Astrocyte (in vitro differentiated cells and primary cell): ENCODE measurements around the gene PNMA1. TPM values are rescaled to one million over a fixed set of nuclear protein-coding genes. Genes with fewer than 3 reads are reported as not detected.

Experiments used
- DNase-seq: peaks from one replicate; pipeline ENCODE4 v3.0.0-alpha.2; 2010; ENCODE audit warnings: low read depth
- FAIRE-seq: peaks from 2 replicates; lab custom pipeline; 2011; peaks lifted over from hg19 to GRCh38; lab: Jason Lieb, UNC
- H2AFZ ChIP-seq: 2 replicates; pipeline ENCODE4 v1.6.0; 2012; ENCODE audit warnings: low read depth, low read length, inconsistent platforms
- H3K27ac ChIP-seq: 2 replicates; pipeline ENCODE4 v1.5.1; 2011; ENCODE audit warnings: low read depth, low read length, inconsistent platforms
- H3K27me3 ChIP-seq: 2 replicates; pipeline ENCODE4 v1.6.0; 2011; ENCODE audit warnings: low read length, inconsistent platforms; ENCODE audit not compliant: insufficient read depth
- H3K36me3 ChIP-seq: 2 replicates; pipeline ENCODE4 v1.5.1; 2011; ENCODE audit warnings: low read length, inconsistent platforms; ENCODE audit not compliant: insufficient read depth
- H3K4me1 ChIP-seq: 2 replicates; pipeline ENCODE4 v1.5.1; 2011; ENCODE audit warnings: low read length, inconsistent platforms; ENCODE audit not compliant: insufficient read depth
- H3K4me2 ChIP-seq: 2 replicates; pipeline ENCODE4 v1.6.0; 2012; ENCODE audit warnings: low read length, inconsistent platforms
- H3K4me3 ChIP-seq: 2 replicates; pipeline ENCODE4 v1.5.1; 2011; ENCODE audit warnings: low read depth, mild to moderate bottlenecking, low read length, inconsistent platforms; ENCODE audit not compliant: insufficient read depth
- H3K79me2 ChIP-seq: 2 replicates; pipeline ENCODE4 v1.6.0; 2012; ENCODE audit warnings: mild to moderate bottlenecking, low read length, inconsistent platforms; ENCODE audit not compliant: insufficient read depth
- H3K9ac ChIP-seq: 2 replicates; pipeline ENCODE4 v1.6.0; 2012; ENCODE audit warnings: mild to moderate bottlenecking, low read length, inconsistent platforms
- H3K9me3 ChIP-seq: 2 replicates; pipeline ENCODE4 v1.5.1; 2012; ENCODE audit warnings: low read depth, mild to moderate bottlenecking, low read length, inconsistent platforms; ENCODE audit not compliant: insufficient read depth
- H4K20me1 ChIP-seq: 2 replicates; pipeline ENCODE4 v1.6.0; 2012; ENCODE audit warnings: low read length, inconsistent platforms; ENCODE audit not compliant: insufficient read depth
- H3K27ac Mint-ChIP-seq: one replicate; pipeline ENCODE4 v1.8.0; 2021; ENCODE audit warnings: mild to moderate bottlenecking, mixed read lengths; ENCODE audit not compliant: unreplicated experiment
- H3K27me3 Mint-ChIP-seq: one replicate; pipeline ENCODE4 v1.8.0; 2021; ENCODE audit warnings: low read depth, mixed read lengths; ENCODE audit not compliant: unreplicated experiment
- H3K36me3 Mint-ChIP-seq: one replicate; pipeline ENCODE4 v1.8.0; 2021; ENCODE audit warnings: low read depth, mixed read lengths; ENCODE audit not compliant: unreplicated experiment
- H3K4me1 Mint-ChIP-seq: one replicate; pipeline ENCODE4 v1.8.0; 2021; ENCODE audit warnings: low read depth, mixed read lengths; ENCODE audit not compliant: unreplicated experiment
- H3K4me3 Mint-ChIP-seq: one replicate; pipeline ENCODE4 v1.8.0; 2021; ENCODE audit warnings: mild to moderate bottlenecking, moderate library complexity, mixed read lengths; ENCODE audit not compliant: unreplicated experiment
- H3K9me3 Mint-ChIP-seq: one replicate; pipeline ENCODE4 v1.8.0; 2021; ENCODE audit warnings: mild to moderate bottlenecking, mixed read lengths; ENCODE audit not compliant: unreplicated experiment
- EZH2 ChIP-seq: IDR thresholded peaks from 2 replicates; pipeline ENCODE4 v1.6.1; 2012; ENCODE audit warnings: mild to moderate bottlenecking, low read length, inconsistent platforms; ENCODE audit not compliant: insufficient read depth
- total RNA-seq: library from RNA; stranded (reverse); gene quantifications from 2 replicates; pipeline ENCODE4 v1.2.1, GENCODE V29; 2021
- TF ChIP-seq, protein P1 (sequence below): IDR thresholded peaks from 2 replicates; pipeline ENCODE4 v1.5.1; 2011; ENCODE audit warnings: low read depth, mild to moderate bottlenecking, inconsistent platforms, low read length, moderate library complexity; ENCODE audit not compliant: insufficient read depth

PNMA1 gene
- total RNA-seq, 1 donor from 2014 or later: 67.4 TPM

DNA sequence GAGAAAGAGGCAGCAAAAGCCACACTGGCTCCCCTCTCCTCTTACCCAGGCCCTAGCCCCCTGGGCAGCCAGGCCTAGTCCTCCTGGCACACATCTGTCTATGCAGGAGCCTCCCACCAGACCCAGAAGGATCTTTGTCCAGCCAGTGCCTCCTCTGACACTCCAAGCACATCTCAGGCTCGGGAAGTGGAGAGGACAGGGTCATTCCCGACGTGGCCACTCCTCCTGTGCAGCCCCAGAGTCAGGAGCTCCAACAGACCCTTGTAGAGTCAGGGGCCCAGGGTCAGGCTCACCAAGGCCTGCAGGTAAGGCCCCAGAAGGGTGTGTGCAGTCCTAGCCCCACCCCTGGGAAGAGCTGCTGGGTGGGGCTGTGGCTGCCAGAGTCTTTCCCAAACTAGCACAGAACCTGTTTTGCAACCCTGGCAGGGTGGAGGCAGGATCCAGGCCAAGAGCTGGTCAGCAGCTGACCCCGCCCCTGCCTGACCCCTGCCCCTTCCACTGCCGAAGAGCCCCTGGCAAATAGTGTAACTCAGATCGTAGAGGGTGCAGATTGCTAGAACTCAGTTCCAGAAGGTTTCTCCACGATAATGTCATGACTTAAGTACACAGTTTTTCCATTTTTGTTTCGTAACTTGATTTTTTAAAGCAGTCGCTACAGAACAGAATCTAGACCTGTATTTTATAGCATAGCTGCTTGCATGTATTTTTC lies 26.6 kb upstream of the PNMA1 start:
- peaks cover 53% of the 10 kb centered on the region for H3K4me1 Mint-ChIP-seq
- peak overlapping the region; percentile 53 for H3K27ac Mint-ChIP-seq
- Histone ChIP-seq H2AFZ (no peak overlapping the region), H3K36me3 (peaks cover 3% of the 10 kb centered on the region), H3K4me3 (no peak overlapping the region), H3K4me1 (peaks cover 50% of the 10 kb centered on the region), H3K79me2 (peaks cover 86% of the 10 kb centered on the region), H3K9me3 (no peaks in the 10 kb centered on the region), H4K20me1 (peaks cover 87% of the 10 kb centered on the region), H3K27ac (peak overlapping the region; percentile 20), H3K9ac (peak overlapping the region; percentile 37), H3K4me2 (peak overlapping the region; percentile 82), H3K27me3 (no peaks in the 10 kb centered on the region)
- TF ChIP-seq, protein P1, sequence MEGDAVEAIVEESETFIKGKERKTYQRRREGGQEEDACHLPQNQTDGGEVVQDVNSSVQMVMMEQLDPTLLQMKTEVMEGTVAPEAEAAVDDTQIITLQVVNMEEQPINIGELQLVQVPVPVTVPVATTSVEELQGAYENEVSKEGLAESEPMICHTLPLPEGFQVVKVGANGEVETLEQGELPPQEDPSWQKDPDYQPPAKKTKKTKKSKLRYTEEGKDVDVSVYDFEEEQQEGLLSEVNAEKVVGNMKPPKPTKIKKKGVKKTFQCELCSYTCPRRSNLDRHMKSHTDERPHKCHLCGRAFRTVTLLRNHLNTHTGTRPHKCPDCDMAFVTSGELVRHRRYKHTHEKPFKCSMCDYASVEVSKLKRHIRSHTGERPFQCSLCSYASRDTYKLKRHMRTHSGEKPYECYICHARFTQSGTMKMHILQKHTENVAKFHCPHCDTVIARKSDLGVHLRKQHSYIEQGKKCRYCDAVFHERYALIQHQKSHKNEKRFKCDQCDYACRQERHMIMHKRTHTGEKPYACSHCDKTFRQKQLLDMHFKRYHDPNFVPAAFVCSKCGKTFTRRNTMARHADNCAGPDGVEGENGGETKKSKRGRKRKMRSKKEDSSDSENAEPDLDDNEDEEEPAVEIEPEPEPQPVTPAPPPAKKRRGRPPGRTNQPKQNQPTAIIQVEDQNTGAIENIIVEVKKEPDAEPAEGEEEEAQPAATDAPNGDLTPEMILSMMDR: no peak
- no peak for TF ChIP-seq EZH2
- no peak for DNase-seq
- no peak for FAIRE-seq
- peaks cover 3% of the 10 kb centered on the region for H3K36me3 Mint-ChIP-seq
- H3K27me3 Mint-ChIP-seq: no peaks in the 10 kb centered on the region
- peak overlapping the region; percentile 20 for H3K4me3 Mint-ChIP-seq
- no peaks in the 10 kb centered on the region for H3K9me3 Mint-ChIP-seq

DNA sequence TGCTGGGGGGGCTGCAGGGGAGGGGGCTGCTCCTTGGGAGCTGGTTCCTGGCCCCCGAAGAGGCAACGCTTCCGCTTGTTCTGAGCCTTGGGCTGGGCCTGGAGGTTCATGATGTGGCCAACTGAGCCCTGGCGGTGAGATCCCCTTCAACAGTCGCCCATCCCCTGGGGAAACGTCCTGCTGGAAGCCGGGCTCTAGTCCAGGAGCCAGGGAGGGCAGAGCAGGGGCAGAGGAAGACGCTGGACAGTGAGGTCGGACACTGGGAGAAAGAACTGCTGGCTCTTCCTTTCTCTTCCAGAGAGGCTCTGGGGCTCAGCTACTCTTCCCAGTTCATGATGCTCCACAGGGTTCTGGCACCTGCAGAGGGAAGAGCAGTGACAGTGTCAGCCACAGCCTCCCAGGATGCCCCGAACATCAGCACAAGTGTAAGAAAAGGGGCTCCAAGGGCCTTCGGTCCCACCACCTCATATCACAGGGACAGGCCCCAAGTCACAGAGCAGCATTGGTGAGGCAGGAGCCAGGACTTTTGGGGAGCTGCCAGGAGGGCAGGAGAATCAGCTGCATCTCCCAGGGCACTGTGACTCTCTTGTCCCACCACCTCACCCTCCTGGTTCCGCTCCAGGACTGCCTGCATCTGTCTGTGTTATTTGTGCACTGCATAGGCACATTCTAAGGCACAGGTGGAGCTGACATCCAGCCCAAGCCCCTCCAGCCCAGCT lies 25.9 kb upstream of the PNMA1 start:
- no peaks in the 10 kb centered on the region for H3K27me3 Mint-ChIP-seq
- Histone ChIP-seq H3K9me3 (no peaks in the 10 kb centered on the region), H4K20me1 (peaks cover 80% of the 10 kb centered on the region), H3K9ac (peak overlapping the region; percentile 37), H3K36me3 (peaks cover 8% of the 10 kb centered on the region), H3K4me3 (no peak overlapping the region), H3K27ac (no peak overlapping the region), H3K4me2 (no peak overlapping the region), H3K27me3 (no peaks in the 10 kb centered on the region), H2AFZ (no peak overlapping the region), H3K79me2 (peaks cover 81% of the 10 kb centered on the region), H3K4me1 (peaks cover 44% of the 10 kb centered on the region)
- no peaks in the 10 kb centered on the region for H3K9me3 Mint-ChIP-seq
- FAIRE-seq (no peak), DNase-seq (no peak)
- H3K4me1 Mint-ChIP-seq: peaks cover 46% of the 10 kb centered on the region
- no peak overlapping the region for H3K4me3 Mint-ChIP-seq
- TF ChIP-seq EZH2: no peak
- TF ChIP-seq, protein P1: no peak
- peaks cover 3% of the 10 kb centered on the region for H3K36me3 Mint-ChIP-seq
- H3K27ac Mint-ChIP-seq: no peak overlapping the region
